GM18498 (cell line): ENCODE data around the gene WDPCP.
"Not testable (repeated sequence)": the region's sequence is repeated elsewhere in the genome, so short reads cannot be mapped to it uniquely, and the experiment has no call there.

Experiments used
- ATAC-seq: cut with Tn5 transposase; IDR thresholded peaks from one replicate; pipeline ENCODE4 v1.9.1; 2021; ENCODE audit warnings: mild to moderate bottlenecking, moderate library complexity; ENCODE audit not compliant: unreplicated experiment

Gene WDPCP

GRCh38 chr2:63127594-63127993, 460.7 kb downstream of the WDPCP start:
- ATAC-seq, result no peak

- ATAC-seq, result peak; percentile 95
Measured at GRCh38 chr2:63124850-63125249, 463.4 kb downstream of the WDPCP start.

GRCh38 chr2:63124218-63124617, 464.1 kb downstream of the WDPCP start:
- ATAC-seq, result peak; percentile 64

GRCh38 chr2:63122921-63123320, 465.4 kb downstream of the WDPCP start:
- ATAC-seq, result no peak

GRCh38 chr2:63121055-63121834, 467.0 kb downstream of the WDPCP start:
- no peak for ATAC-seq

- no peak for ATAC-seq
Measured at GRCh38 chr2:63118821-63119220, 469.5 kb downstream of the WDPCP start.

- ATAC-seq, result no peak
Measured at GRCh38 chr2:63104482-63104881, 483.8 kb downstream of the WDPCP start.

GRCh38 chr2:63101954-63102353, 486.3 kb downstream of the WDPCP start:
- ATAC-seq, result no peak

GRCh38 chr2:63099032-63099431, 489.2 kb downstream of the WDPCP start:
- no peak for ATAC-seq

- ATAC-seq, result no peak
Measured at GRCh38 chr2:63096491-63096890, 491.8 kb downstream of the WDPCP start.

- ATAC-seq, result no peak
Measured at GRCh38 chr2:63093502-63093901, 494.8 kb downstream of the WDPCP start.

GRCh38 chr2:63092857-63093256, 495.4 kb downstream of the WDPCP start:
- no peak for ATAC-seq

- ATAC-seq, result no peak
Measured at GRCh38 chr2:63092401-63092800, 495.9 kb downstream of the WDPCP start.

- ATAC-seq, result no peak
Measured at GRCh38 chr2:63086687-63087086, 501.6 kb downstream of the WDPCP start.

GRCh38 chr2:63081404-63081803, 506.9 kb downstream of the WDPCP start:
- no peak for ATAC-seq

GRCh38 chr2:63078852-63079606, 509.2 kb downstream of the WDPCP start:
- ATAC-seq, result no peak

GRCh38 chr2:63074399-63074798, 513.9 kb downstream of the WDPCP start:
- ATAC-seq, result not testable (repeated sequence)

- ATAC-seq, result no peak
Measured at GRCh38 chr2:63073994-63074393, 514.3 kb downstream of the WDPCP start.

GRCh38 chr2:63071664-63072063, 516.6 kb downstream of the WDPCP start:
- ATAC-seq, result no peak
